LHCN-M2 (cell line): ENCODE data around the gene SLC41A1. TPM values are rescaled to one million over a fixed set of nuclear protein-coding genes. Genes with fewer than 3 reads are reported as not detected.

Experiments used
- DNase-seq: peaks from one replicate; pipeline ENCODE4 v3.0.0-alpha.2; 2012; ENCODE audit warnings: low read depth
- total RNA-seq: library from RNA; depleted of rRNA; stranded (reverse); fragments of >200 nt; gene quantifications from 2 replicates; pipeline ENCODE4 v1.2.3, GENCODE V29; 2014; rRNA removed

SLC41A1 gene
- total RNA-seq, 1 experiment from 2014 or later = 24.7 TPM

DNA sequence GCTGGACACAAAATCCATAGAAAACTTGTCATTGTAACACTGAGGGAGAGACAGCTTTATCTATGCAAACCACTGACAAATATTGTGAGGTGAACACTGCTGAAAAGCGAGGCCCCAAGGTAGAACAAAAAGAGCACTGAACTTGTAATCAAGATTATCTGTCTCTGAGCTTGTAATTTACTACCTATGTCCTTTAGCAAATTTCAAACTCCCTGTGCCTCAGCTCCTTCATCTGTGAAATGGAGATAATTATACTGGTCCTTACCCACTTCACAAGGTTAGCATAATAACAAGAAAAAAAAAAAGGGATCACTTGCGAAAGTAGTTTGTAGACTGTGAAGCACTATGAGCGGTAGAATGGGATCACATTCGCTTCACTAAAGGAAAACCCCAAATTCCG is 58.1 kb downstream of the SLC41A1 start:
- DNase-seq = no peak

GRCh38 chr1:205751036-205751651 is 61.9 kb downstream of the SLC41A1 start:
- DNase-seq = peak; percentile 49

GRCh38 chr1:205750138-205751035 is 62.6 kb downstream of the SLC41A1 start, which contains the start of gene NUCKS1:
TSS of gene NUCKS1 (minus strand) at chr1:205750182. CDS start at chr1:205749973, 209 bp downstream.
- peak; percentile 100 for DNase-seq

DNA sequence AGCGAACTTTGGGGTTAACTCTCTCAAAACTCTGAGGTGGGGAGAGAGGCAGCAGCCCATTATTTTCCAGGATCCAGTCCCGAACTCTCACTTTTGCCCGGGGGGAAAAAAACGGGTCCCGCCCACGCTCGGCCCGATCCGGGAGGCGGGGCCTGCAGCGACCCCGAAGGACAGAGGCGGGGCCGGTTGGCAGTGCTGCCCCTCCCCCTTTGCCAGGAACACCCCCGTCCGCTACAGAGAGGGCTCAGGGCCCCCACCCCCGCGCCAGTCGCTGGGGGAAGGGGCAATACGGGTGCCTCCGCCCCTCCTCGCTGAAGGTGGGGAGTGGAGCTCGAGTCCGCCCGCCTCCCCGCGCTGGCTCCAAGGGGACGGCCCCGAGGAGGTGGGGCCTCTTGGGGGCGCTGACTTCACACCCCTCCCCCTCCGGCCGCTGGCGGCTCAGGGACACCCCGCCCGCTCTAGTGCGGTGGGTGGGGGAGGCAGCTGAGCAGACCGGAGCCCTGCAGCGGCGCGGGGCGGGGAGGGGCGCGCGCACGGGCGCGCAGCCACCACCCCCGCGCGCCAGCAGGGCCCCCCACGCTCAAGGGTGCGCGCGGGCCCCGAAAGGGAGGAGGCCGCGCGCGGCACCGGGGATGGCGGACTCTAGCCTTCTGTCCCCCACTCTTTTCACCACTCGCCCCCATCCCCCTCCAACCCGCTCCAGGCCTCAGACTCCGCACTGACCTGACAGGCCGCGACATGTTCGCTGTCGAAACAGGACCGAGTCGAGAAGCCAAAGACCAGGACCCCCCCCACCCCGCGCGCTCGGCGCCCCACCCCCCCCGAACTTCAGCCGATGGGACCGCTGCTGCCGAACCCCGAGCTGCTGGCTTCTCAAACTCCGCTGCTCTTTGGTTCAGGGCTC is 63.5 kb downstream of the SLC41A1 start:
- DNase-seq = peak; percentile 94

GRCh38 chr1:205748403-205749233 is 64.4 kb downstream of the SLC41A1 start:
- DNase-seq = peak; percentile 61

DNA sequence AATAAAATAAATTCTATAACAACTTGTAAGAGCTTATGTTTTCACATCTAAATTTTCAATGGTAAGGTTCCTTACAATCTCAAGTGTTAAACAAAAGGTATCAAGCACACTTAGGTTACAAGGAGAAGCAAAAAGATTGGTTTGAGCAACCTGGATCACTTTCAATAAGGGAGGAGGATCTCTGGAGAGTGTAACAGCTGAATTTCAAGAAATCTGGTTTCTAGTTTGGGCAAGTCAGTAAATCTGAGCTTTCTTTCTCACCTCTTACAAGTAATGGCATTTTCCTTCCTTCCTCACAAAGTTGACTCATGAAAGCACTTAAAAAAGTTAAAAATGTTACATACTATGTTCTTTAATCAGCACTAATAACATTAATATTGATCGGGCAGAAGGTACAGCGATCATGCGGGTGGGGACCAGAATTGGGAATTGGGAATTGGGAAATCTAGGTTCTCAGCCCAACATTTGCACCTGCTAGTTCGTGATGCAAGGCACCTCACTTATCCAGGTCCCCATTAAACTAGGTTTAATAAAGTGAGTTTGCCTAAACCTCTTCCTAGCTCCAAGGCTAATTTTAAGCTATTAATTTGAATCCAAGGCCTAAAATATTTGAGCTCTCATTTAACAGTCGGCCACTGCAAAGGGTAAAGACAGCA is 66.1 kb downstream of the SLC41A1 start:
- no peak for DNase-seq

- no peak for DNase-seq
Observed at GRCh38 chr1:205744403-205744802, 68.6 kb downstream of the SLC41A1 start.

- DNase-seq = no peak
Observed at GRCh38 chr1:205743977-205744376, 69.0 kb downstream of the SLC41A1 start.

DNA sequence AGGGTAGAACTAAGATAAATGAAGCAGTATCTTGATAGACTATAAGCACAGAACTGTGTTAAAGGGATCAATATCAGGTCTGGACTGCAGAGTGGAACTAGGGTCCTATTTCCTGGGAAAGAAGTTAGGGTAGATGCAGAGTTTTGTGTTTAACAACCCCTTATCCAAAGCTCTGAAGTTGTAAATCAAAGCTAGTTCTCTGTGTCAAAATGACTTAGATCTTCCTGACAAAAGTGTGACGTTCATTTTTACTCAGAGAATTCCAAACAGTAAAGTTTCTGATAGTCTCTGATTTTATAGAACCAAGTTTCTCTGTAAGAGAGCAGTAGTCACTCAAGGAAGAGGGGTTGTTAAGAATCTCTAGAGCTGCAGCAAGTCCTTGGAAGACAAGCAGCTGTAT is 71.3 kb downstream of the SLC41A1 start:
- no peak for DNase-seq

GRCh38 chr1:205739348-205740160 is 73.4 kb downstream of the SLC41A1 start:
- DNase-seq = peak; percentile 58

Other genes starting within 250 kb of the SLC41A1 start
- 10.5 and 13.3 TPM in 2 replicates for gene ELK4, start 181.2 kb downstream of the SLC41A1 start, total RNA-seq
- gene SLC45A3, start 132.7 kb downstream of the SLC41A1 start, total RNA-seq = 4.1 and 5.6 TPM in 2 replicates
- gene NUCKS1, start 63.0 kb downstream of the SLC41A1 start, total RNA-seq = 154 and 175 TPM in 2 replicates
- gene RAB29, start 37.7 kb downstream of the SLC41A1 start, total RNA-seq = 24.9 and 29.3 TPM in 2 replicates
- gene PM20D1, start 36.9 kb upstream of the SLC41A1 start, total RNA-seq = not detected in 2 replicates
- not detected in 2 replicates for gene SLC26A9, start 130.3 kb upstream of the SLC41A1 start, total RNA-seq
- 3.4 and 3.9 TPM in 2 replicates for gene RAB7B, start 190.2 kb upstream of the SLC41A1 start, total RNA-seq
- gene CTSE, start 210.7 kb upstream of the SLC41A1 start, total RNA-seq = not detected in 2 replicates
- not detected in 2 replicates for gene RHEX, start 240.0 kb upstream of the SLC41A1 start, total RNA-seq